Stomach (tissue), 19 donors: ENCODE results near the gene PLEKHS1. TPM values are rescaled to one million over a fixed set of nuclear protein-coding genes. Genes with fewer than 3 reads are reported as not detected.

Source experiments
- DNase-seq, 2 donors: peaks; one replicate each; pipeline versions ENCODE4 v3.0.0 to v3.0.0-alpha.2; 2013 to 2019
- H3K27ac ChIP-seq, 5 donors: fragments of 200-600 bp in 4 of 5; sonication (generic) in 4 of 5; one replicate each; pipeline ENCODE4 v1.5.1; 2013 to 2019; ENCODE audit warnings: mild to moderate bottlenecking in 1 of 5, moderate library complexity in 1 of 5
- H3K27me3 ChIP-seq, 3 donors: fragments of 200-600 bp; sonication (generic); one replicate each; pipeline ENCODE4 v1.5.1; 2017 to 2019; ENCODE audit warnings: mixed run types in 1 of 3
- H3K36me3 ChIP-seq, 4 donors: fragments of 200-600 bp; sonication (generic); 1 replicate in 3 of 4; 2 replicates in 1 of 4; pipeline ENCODE4 v1.5.1; 2016 to 2019
- H3K4me1 ChIP-seq, 4 donors: fragments of 200-600 bp; sonication (generic); one replicate each; pipeline ENCODE4 v1.5.1; 2016 to 2019
- H3K4me3 ChIP-seq, 4 donors: fragments of 200-600 bp; sonication (generic) in 3 of 4; one replicate each; pipeline ENCODE4 v1.5.1; 2016 to 2019; ENCODE audit warnings: mild to moderate bottlenecking in 1 of 4
- H3K9me3 ChIP-seq, 4 donors: fragments of 200-600 bp; sonication (generic); one replicate each; pipeline ENCODE4 v1.5.1; 2016 to 2019
- EP300 ChIP-seq: sonication (generic); formaldehyde crosslinking; IDR thresholded peaks from one replicate; pipeline ENCODE4 v1.6.1; 2017; ENCODE audit warnings: antibody characterized with exemption
- POLR2A ChIP-seq, 4 donors: fragments of 450-650 bp; IDR thresholded peaks; one replicate each; pipeline ENCODE4 v1.6.1; 2016; ENCODE audit warnings: antibody characterized with exemption in 4 of 4, control low read depth in 2 of 4, mild to moderate bottlenecking in 1 of 4, moderate library complexity in 1 of 4
- POLR2AphosphoS5 ChIP-seq, 3 donors: sonication (generic); formaldehyde crosslinking; IDR thresholded peaks; one replicate each; pipeline ENCODE4 v1.6.1; 2016; ENCODE audit warnings: antibody characterized with exemption in 3 of 3
- WGBS, 5 donors: extraction: QIAGEN DNeasy Blood & Tissue Kit in 3 of 5; methylation state at CpG; one replicate each; pipeline versions ENCODE4 v1.1.5 to v1.1.7; 2013 to 2018; 5-methylcytosine and 5-hydroxymethylcytosine counted together
- intact Hi-C: fragments of 100-400 bp; cut with DNase I; formaldehyde crosslinking; loops from one replicate; pipeline ENCODE4 v1.15.1; 2023; ENCODE audit warnings: low total_unique reads
- long read RNA-seq, 10 donors: transcript quantifications; one replicate each; lab custom pipeline, GENCODE V29; 2026
- polyA plus RNA-seq, 3 donors: library from polyadenylated mRNA; stranded (reverse); fragments of 200-250 nt; gene quantifications; one replicate each; pipeline ENCODE4 v1.2.3, GENCODE V29; 2013
- total RNA-seq, 5 donors: library from RNA; depleted of rRNA; stranded (reverse); fragments of >200 nt; gene quantifications; one replicate each; pipeline versions ENCODE4 v1.1.0 to v1.2.3, GENCODE V29; 2014 to 2016
- TF ChIP-seq, protein P1 (sequence below), 7 experiments: fragments of 450-650 bp in 4 of 7; fragments of 200-600 bp in 3 of 7; sonication (generic) in 3 of 7; IDR thresholded peaks; one replicate each; pipeline ENCODE4 v1.5.1; 2016 to 2019; ENCODE audit warnings: antibody characterized with exemption in 7 of 7, control low read depth in 2 of 7, mild to moderate bottlenecking in 1 of 7
- donor health status: healthy with polysubstance abuse.
- donor health status: Bipolar disorder and iron deficiency.
- donor health status: healthy.

Gene PLEKHS1
- total RNA-seq (1 to 10 TPM in 4 of 5 donors, not detected in 1; 1.3 to 2.9 (median 1.7) TPM), polyA plus RNA-seq (1 to 10 TPM in 2 of 3 donors, under 1 TPM in 1; 0.46 to 1.7 (median 1.1) TPM)
- long read RNA-seq, donor 1, result 0 reads
- long read RNA-seq, donor 2, result 0 reads
- long read RNA-seq, donor 3, result 0 reads
- long read RNA-seq, donor 4, result 0 reads
- long read RNA-seq, donor 5, result 0 reads
- long read RNA-seq, donor 6, result 0 reads
- long read RNA-seq, donor 7, partial matches to known transcripts, result 0 of 1 reads
- long read RNA-seq, donor 7, other reads (novel, unspliced or antisense), result 0 of 1 reads
- long read RNA-seq, donor 8, result 0 reads
- long read RNA-seq, donor 9, result 0 reads
- long read RNA-seq, donor 10, result 0 reads

DNA sequence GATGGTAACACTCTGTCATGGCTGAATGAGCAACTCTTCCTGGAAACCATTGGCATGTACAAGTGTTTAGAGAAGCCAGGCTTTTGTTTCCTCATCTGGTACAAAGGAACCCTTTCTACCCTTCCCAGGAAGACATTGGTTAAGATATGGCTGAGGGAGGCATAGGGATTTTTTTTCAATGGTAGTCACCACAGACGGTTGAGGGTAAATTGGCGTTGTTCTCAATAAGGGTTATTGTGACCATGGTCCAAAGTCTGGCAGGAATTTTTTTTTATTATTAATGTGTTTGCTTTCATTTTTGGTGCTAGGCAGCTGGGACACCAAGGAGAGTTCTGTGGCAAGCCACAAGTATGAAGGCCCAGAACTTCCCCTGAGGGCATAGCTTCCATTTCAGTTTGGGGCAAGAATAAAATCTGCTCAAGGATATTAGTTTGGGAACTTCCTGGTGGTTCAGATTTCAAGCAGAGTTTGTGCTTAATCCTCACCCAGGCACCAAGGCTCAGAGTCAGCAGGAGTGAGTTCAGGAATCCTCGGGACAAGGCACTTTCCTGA, at the start of gene PLEKHS1:
Gene PLEKHS1, plus strand, starts transcription at position 502 of the 552 bp plus-strand sequence. CDS start 3,596 bp downstream, outside the sequence.
- DNase-seq, result peak in 1 of 2 donors; percentile 23
- TF ChIP-seq POLR2AphosphoS5 (IDR thresholded peaks at IDR 0.05), result peak in 1 of 3 donors; percentile 4
- no peak for TF ChIP-seq POLR2A (IDR thresholded peaks at IDR 0.05)
- no peak for TF ChIP-seq EP300
- TF ChIP-seq, protein P1, sequence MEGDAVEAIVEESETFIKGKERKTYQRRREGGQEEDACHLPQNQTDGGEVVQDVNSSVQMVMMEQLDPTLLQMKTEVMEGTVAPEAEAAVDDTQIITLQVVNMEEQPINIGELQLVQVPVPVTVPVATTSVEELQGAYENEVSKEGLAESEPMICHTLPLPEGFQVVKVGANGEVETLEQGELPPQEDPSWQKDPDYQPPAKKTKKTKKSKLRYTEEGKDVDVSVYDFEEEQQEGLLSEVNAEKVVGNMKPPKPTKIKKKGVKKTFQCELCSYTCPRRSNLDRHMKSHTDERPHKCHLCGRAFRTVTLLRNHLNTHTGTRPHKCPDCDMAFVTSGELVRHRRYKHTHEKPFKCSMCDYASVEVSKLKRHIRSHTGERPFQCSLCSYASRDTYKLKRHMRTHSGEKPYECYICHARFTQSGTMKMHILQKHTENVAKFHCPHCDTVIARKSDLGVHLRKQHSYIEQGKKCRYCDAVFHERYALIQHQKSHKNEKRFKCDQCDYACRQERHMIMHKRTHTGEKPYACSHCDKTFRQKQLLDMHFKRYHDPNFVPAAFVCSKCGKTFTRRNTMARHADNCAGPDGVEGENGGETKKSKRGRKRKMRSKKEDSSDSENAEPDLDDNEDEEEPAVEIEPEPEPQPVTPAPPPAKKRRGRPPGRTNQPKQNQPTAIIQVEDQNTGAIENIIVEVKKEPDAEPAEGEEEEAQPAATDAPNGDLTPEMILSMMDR (IDR thresholded peaks at IDR 0.05), result no peak
- Histone ChIP-seq H3K4me3 (no peak within 1 kb of the TSS), H3K36me3 (no peaks in the 10 kb centered on the region), H3K4me1 (peaks cover 16 to 34% (median 23%) of the 10 kb centered on the region in 4 donors), H3K9me3 (no peaks in the 10 kb centered on the region), H3K27ac (peak within 1 kb of the TSS; percentile 7 to 74 (median 43)), H3K27me3 (no peaks in the 10 kb centered on the region)
- intact Hi-C loops, result no loop called here
- 42 to 78% (median 51%) methylated on average over 3 of the region's 3 CpGs for WGBS, 5 donors

DNA sequence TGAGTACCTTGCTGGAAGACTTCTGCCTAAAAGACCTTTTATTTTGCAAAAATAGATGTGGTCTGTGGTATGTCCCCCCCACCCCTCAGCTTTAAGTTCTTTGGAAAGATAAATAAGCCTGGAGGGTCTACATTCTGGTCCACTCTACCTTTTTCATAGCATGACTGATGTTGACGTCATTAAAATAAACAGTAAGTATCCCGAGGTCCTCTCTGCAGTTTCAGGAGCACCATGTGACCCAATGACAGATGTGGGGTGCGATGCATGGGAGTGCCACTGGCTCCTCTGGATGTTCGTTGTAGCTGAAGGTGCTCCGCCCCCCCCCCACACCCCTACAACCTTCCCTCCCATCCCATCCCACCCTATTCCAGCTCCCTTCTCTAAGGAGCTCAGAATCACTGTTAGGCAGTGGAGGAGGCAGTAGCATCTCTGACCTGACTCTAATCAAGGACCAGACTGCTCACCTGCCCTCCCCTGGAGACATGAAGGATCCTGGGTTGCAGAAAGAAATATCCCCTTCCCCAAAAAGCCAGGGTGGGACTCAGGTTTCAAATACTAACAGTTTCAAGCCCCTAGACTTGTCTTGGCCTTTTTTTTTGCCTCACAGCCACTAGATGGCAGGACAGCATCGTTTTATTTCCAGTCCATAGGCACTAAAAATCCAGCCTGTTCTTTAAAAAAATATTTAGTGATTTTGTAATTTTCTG, 46.7 kb upstream of the PLEKHS1 start:
- Histone ChIP-seq H3K4me1 (peaks cover 7 to 47% (median 29%) of the 10 kb centered on the region in 4 donors), H3K9me3 (no peaks in the 10 kb centered on the region), H3K4me3 (no peak overlapping the region), H3K27ac (no peak overlapping the region), H3K36me3 (peaks cover 0 to 58% (median 35%) of the 10 kb centered on the region in 4 donors), H3K27me3 (no peaks in the 10 kb centered on the region)
- TF ChIP-seq POLR2AphosphoS5 (IDR thresholded peaks at IDR 0.05), result no peak
- TF ChIP-seq, protein P1 (IDR thresholded peaks at IDR 0.05), result peak in 5 of 7 experiments; percentile 28 to 62 (median 57)
- DNase-seq, result peak in 1 of 2 donors; percentile 84
- intact Hi-C loops, result no loop called here
- 26 to 48% (median 39%) methylated on average over 5 to 6 of the region's 6 CpGs for WGBS, 5 donors

DNA sequence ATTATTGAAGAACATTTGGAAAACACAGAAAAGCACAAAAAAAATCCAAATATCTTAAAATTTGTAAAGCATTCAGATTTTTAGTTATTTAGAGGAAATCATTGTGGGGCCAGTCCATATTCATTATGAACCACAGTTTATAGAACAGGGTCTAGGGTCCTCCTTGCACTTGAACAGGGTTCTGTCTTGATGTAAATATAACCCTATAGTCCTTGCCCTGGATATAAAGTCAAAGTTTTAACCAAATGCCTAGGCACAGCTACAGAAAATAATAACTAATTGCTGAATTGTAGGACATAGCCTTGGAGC, 46.2 kb upstream of the PLEKHS1 start:
- no peak for DNase-seq
- H3K27me3 ChIP-seq, result no peaks in the 10 kb centered on the region
- H3K4me1 ChIP-seq, result peaks cover 10 to 52% (median 33%) of the 10 kb centered on the region in 4 donors
- TF ChIP-seq, protein P1 (IDR thresholded peaks at IDR 0.05), result no peak
- TF ChIP-seq EP300 (no peak), POLR2A (IDR thresholded peaks at IDR 0.05) (no peak), POLR2AphosphoS5 (IDR thresholded peaks at IDR 0.05) (no peak)
- peaks cover 0 to 53% (median 30%) of the 10 kb centered on the region in 4 donors for H3K36me3 ChIP-seq
- H3K27ac ChIP-seq, result no peak overlapping the region
- H3K4me3 ChIP-seq, result no peak overlapping the region
- no peaks in the 10 kb centered on the region for H3K9me3 ChIP-seq
- intact Hi-C loops, result no loop called here

DNA sequence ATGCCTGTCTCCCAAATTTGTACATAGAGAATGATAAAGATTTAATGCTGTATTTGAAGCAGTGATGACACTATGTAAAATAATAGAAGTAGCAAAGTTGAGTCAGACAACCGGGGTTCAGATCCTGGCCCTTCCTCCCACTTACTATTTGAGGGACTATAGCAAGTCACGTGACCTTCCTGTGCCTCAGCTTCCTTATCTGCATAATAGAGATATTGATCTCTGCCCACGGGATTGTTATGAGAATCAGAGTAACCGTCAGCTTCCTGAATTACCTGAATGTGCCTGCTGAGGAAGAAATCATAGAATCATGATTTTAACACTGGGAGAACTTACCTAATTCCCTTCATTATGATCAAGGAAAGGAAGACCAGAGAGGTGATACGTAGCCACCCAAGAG, 44.9 kb upstream of the PLEKHS1 start:
- peaks cover 21 to 65% (median 46%) of the 10 kb centered on the region in 4 donors for H3K4me1 ChIP-seq
- no peak overlapping the region for H3K4me3 ChIP-seq
- intact Hi-C loops, result no loop called here
- no peak for TF ChIP-seq EP300
- TF ChIP-seq POLR2A (IDR thresholded peaks at IDR 0.05), result no peak
- TF ChIP-seq, protein P1 (IDR thresholded peaks at IDR 0.05), result no peak
- no peak for TF ChIP-seq POLR2AphosphoS5 (IDR thresholded peaks at IDR 0.05)
- WGBS, 5 donors, result 43 to 63% (median 49%) methylated on average over 5 of the region's 5 CpGs
- no peak for DNase-seq
- no peaks in the 10 kb centered on the region for H3K9me3 ChIP-seq
- H3K36me3 ChIP-seq, result peaks cover 0 to 45% (median 21%) of the 10 kb centered on the region in 4 donors
- no peak overlapping the region for H3K27ac ChIP-seq
- H3K27me3 ChIP-seq, result no peaks in the 10 kb centered on the region
